Mammary epithelial cell (primary cell): ENCODE measurements around the gene RRAGB.

ENCODE experiments used
- CTCF ChIP-seq, 2 donors: IDR thresholded peaks in 1 of 2; conservative IDR thresholded peaks in 1 of 2; 2 replicates each; pipeline ENCODE4 v1.5.1; 2011 to 2012; ENCODE audit warnings: inconsistent platforms in 2 of 2, low read length in 2 of 2, mild to moderate bottlenecking in 2 of 2, control low read depth in 1 of 2, low read depth in 1 of 2; ENCODE audit not compliant: insufficient read depth in 1 of 2; ENCODE audit errors: extremely low read depth in 1 of 2
- EZH2 ChIP-seq: IDR thresholded peaks from 2 replicates; pipeline ENCODE4 v1.6.1; 2012; ENCODE audit warnings: low read length, inconsistent platforms, borderline replicate concordance

- no peak for TF ChIP-seq CTCF (conservative IDR thresholded peaks at IDR 0.05 in 1 of 2, IDR thresholded peaks at IDR 0.05 in 1 of 2; ENCODE audit: extremely low read depth in 1 of 2, insufficient read depth in 1 of 2, low read depth in 1 of 2, low read length in 2 of 2)
- TF ChIP-seq EZH2: no peak
Observed at GRCh38 chrX:55668084-55668483, 49.5 kb upstream of the RRAGB start.
